KG1 (cell line): Measurements from ENCODE around the gene GPI.
"Not testable (repeated sequence)": the region's sequence is repeated elsewhere in the genome, so short reads cannot be mapped to it uniquely, and the experiment has no call there.

Experiments
- DNase-seq: peaks from one replicate; lab custom pipeline; 2025; lab: John Stamatoyannopoulos, UW

GPI gene

GRCh38 chr19:34364830-34365462, at the start of gene GPI:
Gene GPI (plus strand): TSS chr19:34365196. CDS start chr19:34365267, 71 bp downstream.
- DNase-seq: no peak

GRCh38 chr19:34316247-34316646, 48.7 kb upstream of the GPI start:
- no peak for DNase-seq

- no peak for DNase-seq
Measured at GRCh38 chr19:34316741-34317301, 48.2 kb upstream of the GPI start.

GRCh38 chr19:34317311-34317927, 47.6 kb upstream of the GPI start:
- no peak for DNase-seq

- DNase-seq: no peak
Measured at GRCh38 chr19:34319230-34319585, 45.8 kb upstream of the GPI start.

GRCh38 chr19:34319785-34320184, 45.2 kb upstream of the GPI start:
- no peak for DNase-seq

GRCh38 chr19:34320277-34320676, 44.7 kb upstream of the GPI start:
- no peak for DNase-seq

- no peak for DNase-seq
Measured at GRCh38 chr19:34321735-34322134, 43.3 kb upstream of the GPI start.

GRCh38 chr19:34323433-34324204, 41.4 kb upstream of the GPI start:
- no peak for DNase-seq

- DNase-seq: no peak
Measured at GRCh38 chr19:34324320-34324719, 40.7 kb upstream of the GPI start.

- no peak for DNase-seq
Measured at GRCh38 chr19:34325181-34325580, 39.8 kb upstream of the GPI start.

GRCh38 chr19:34325981-34326787, 38.8 kb upstream of the GPI start:
- no peak for DNase-seq

GRCh38 chr19:34327851-34328250, 37.1 kb upstream of the GPI start:
- no peak for DNase-seq

- DNase-seq: no peak
Measured at GRCh38 chr19:34328982-34329381, 36.0 kb upstream of the GPI start.

- DNase-seq: no peak
Measured at GRCh38 chr19:34330116-34330515, 34.9 kb upstream of the GPI start.

GRCh38 chr19:34330596-34330995, 34.4 kb upstream of the GPI start:
- DNase-seq: not testable (repeated sequence)

GRCh38 chr19:34331596-34331995, 33.4 kb upstream of the GPI start:
- DNase-seq: not testable (repeated sequence)

GRCh38 chr19:34332027-34332760, 32.8 kb upstream of the GPI start:
- no peak for DNase-seq

- no peak for DNase-seq
Measured at GRCh38 chr19:34335914-34336313, 29.1 kb upstream of the GPI start.

GRCh38 chr19:34336781-34337271, 28.2 kb upstream of the GPI start:
- DNase-seq: peak; percentile 1

GRCh38 chr19:34337739-34338138, 27.3 kb upstream of the GPI start:
- no peak for DNase-seq
